HepG2 (cell line): Measurements from ENCODE around the gene SPAG8. TPM values are rescaled to one million over a fixed set of nuclear protein-coding genes. Genes with fewer than 3 reads are reported as not detected.

Source experiments
- ARID4A ChIP-seq: sonication (generic); formaldehyde crosslinking; IDR thresholded peaks from 2 replicates; pipeline ENCODE4 v1.5.0; 2020; ENCODE audit warnings: mild to moderate bottlenecking, missing genetic modification reagents, borderline replicate concordance
- ATAD3A ChIP-seq: sonication (generic); formaldehyde crosslinking; IDR thresholded peaks from 2 replicates; pipeline ENCODE4 v1.4.0; 2020; ENCODE audit warnings: missing genetic modification reagents
- CREM ChIP-seq, 2 experiments: sonication (generic) in 1 of 2; formaldehyde crosslinking in 1 of 2; IDR thresholded peaks; 2 replicates each; pipeline versions ENCODE4 v1.4.0 to v1.6.1; 2016 to 2020; ENCODE audit warnings: antibody characterized with exemption in 1 of 2, mild to moderate bottlenecking in 1 of 2, missing genetic modification reagents in 1 of 2
- HCFC1 ChIP-seq: fragments of 150-350 bp; IDR thresholded peaks from 2 replicates; pipeline ENCODE4 v1.6.1; 2014; ENCODE audit warnings: low read depth, low read length
- HOXA7 ChIP-seq: sonication (generic); formaldehyde crosslinking; IDR thresholded peaks from 2 replicates; pipeline ENCODE4 v1.8.1; 2022; ENCODE audit warnings: mild to moderate bottlenecking, missing genetic modification reagents, moderate library complexity
- KAT2B ChIP-seq: fragments of 150-350 bp; IDR thresholded peaks from 2 replicates; pipeline ENCODE4 v1.6.1; 2014; ENCODE audit warnings: low read depth, low read length, borderline replicate concordance
- RORA ChIP-seq: sonication (generic); formaldehyde crosslinking; IDR thresholded peaks from 2 replicates; pipeline ENCODE4 v1.5.0; 2020; ENCODE audit warnings: mild to moderate bottlenecking, missing genetic modification reagents, moderate library complexity
- SATB2 ChIP-seq: sonication (generic); formaldehyde crosslinking; IDR thresholded peaks from 2 replicates; pipeline ENCODE4 v1.5.0; 2020; ENCODE audit warnings: missing genetic modification reagents
- TBL1XR1 ChIP-seq: fragments of 150-350 bp; IDR thresholded peaks from 2 replicates; pipeline ENCODE4 v1.6.1; 2014; ENCODE audit warnings: borderline replicate concordance, low read length; ENCODE audit not compliant: partially characterized antibody
- TIGD3 ChIP-seq: sonication (generic); formaldehyde crosslinking; IDR thresholded peaks from 2 replicates; pipeline ENCODE4 v1.5.1; 2020; ENCODE audit warnings: mild to moderate bottlenecking, missing genetic modification reagents, borderline replicate concordance
- ZNF383 ChIP-seq: sonication (generic); formaldehyde crosslinking; IDR thresholded peaks from 2 replicates; pipeline ENCODE4 v1.4.0; 2020; ENCODE audit warnings: missing genetic modification reagents, mild to moderate bottlenecking, borderline replicate concordance
- ZNF597 ChIP-seq: sonication (generic); formaldehyde crosslinking; IDR thresholded peaks from 2 replicates; pipeline ENCODE4 v1.5.0; 2020; ENCODE audit warnings: missing genetic modification reagents
- ZNF614 ChIP-seq: IDR thresholded peaks from 2 replicates; pipeline ENCODE4 v1.6.1; 2018; ENCODE audit warnings: missing biosample characterization, missing genetic modification reagents, inconsistent platforms, borderline replicate concordance
- ZNF768 ChIP-seq: sonication (generic); formaldehyde crosslinking; IDR thresholded peaks from 2 replicates; pipeline ENCODE4 v1.4.0; 2020; ENCODE audit warnings: missing genetic modification reagents
- ZSCAN9 ChIP-seq: IDR thresholded peaks from 2 replicates; pipeline ENCODE4 v1.6.1; 2016; ENCODE audit warnings: borderline replicate concordance
- polyA plus RNA-seq, 8 experiments: library from polyadenylated mRNA; depleted of rRNA in 3 of 8; stranded (reverse) in 7 of 8; unstranded in 1 of 8; fragments of >200 nt; fragmentation: Illumina TruSeq in 4 of 8; extraction: Trizol in 4 of 8; gene quantifications; 2 replicates each; pipeline versions ENCODE4 v1.2.1 to v1.2.3, GENCODE V29; 2011 to 2016; ENCODE audit warnings: low read depth in 4 of 8, missing spikeins in 1 of 8, mixed read lengths in 1 of 8; ENCODE audit not compliant: insufficient read depth in 1 of 8
- total RNA-seq, 5 experiments: library from RNA; depleted of rRNA; stranded (reverse); fragments of >200 nt; fragmentation: Illumina TruSeq; extraction: Trizol; gene quantifications; 2 replicates each; pipeline ENCODE4 v1.2.3, GENCODE V29; 2016; ENCODE audit warnings: low read depth in 1 of 5
- TF ChIP-seq, protein P1 (sequence below): sonication (generic); formaldehyde crosslinking; IDR thresholded peaks from 2 replicates; pipeline ENCODE4 v1.4.0; 2020; ENCODE audit warnings: missing genetic modification reagents, borderline replicate concordance
- TF ChIP-seq, protein P2 (sequence below): sonication (generic); formaldehyde crosslinking; IDR thresholded peaks from 2 replicates; pipeline ENCODE4 v1.5.0; 2020; ENCODE audit warnings: missing genetic modification reagents

The SPAG8 gene
- total and polyA plus RNA-seq, 2 of the 13 experiments (the other 11 are each of a cell fraction or from before 2014, with no cell fraction given), result 0.18 to 0.27 TPM

- TF ChIP-seq TIGD3, result no peak
- TF ChIP-seq, protein P1, sequence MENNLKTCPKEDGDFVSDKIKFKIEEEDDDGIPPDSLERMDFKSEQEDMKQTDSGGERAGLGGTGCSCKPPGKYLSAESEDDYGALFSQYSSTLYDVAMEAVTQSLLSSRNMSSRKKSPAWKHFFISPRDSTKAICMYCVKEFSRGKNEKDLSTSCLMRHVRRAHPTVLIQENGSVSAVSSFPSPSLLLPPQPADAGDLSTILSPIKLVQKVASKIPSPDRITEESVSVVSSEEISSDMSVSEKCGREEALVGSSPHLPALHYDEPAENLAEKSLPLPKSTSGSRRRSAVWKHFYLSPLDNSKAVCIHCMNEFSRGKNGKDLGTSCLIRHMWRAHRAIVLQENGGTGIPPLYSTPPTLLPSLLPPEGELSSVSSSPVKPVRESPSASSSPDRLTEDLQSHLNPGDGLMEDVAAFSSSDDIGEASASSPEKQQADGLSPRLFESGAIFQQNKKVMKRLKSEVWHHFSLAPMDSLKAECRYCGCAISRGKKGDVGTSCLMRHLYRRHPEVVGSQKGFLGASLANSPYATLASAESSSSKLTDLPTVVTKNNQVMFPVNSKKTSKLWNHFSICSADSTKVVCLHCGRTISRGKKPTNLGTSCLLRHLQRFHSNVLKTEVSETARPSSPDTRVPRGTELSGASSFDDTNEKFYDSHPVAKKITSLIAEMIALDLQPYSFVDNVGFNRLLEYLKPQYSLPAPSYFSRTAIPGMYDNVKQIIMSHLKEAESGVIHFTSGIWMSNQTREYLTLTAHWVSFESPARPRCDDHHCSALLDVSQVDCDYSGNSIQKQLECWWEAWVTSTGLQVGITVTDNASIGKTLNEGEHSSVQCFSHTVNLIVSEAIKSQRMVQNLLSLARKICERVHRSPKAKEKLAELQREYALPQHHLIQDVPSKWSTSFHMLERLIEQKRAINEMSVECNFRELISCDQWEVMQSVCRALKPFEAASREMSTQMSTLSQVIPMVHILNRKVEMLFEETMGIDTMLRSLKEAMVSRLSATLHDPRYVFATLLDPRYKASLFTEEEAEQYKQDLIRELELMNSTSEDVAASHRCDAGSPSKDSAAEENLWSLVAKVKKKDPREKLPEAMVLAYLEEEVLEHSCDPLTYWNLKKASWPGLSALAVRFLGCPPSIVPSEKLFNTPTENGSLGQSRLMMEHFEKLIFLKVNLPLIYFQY, result 0 out of 2 replicates have a peak, but pooled peaks have one; percentile 23
- peak; percentile 82; the same call in 1 of the 2 replicates for TF ChIP-seq ZNF768 (CRISPR knock-in tag)
- no peak for TF ChIP-seq HCFC1
- TF ChIP-seq HOXA7, result no peak
- no peak for TF ChIP-seq ZNF614 (CRISPR knock-in tag)
- peak; percentile 49 for TF ChIP-seq ARID4A
- no peak for TF ChIP-seq ZNF383 (CRISPR knock-in tag)
- no peak for TF ChIP-seq SATB2 (CRISPR knock-in tag)
- TF ChIP-seq CREM (IDR thresholded peaks at IDR 0.05), result peak; percentile 66
- no peak for TF ChIP-seq CREM (CRISPR knock-in tag; IDR thresholded peaks at IDR 0.05)
- peak; percentile 1; the same call in 1 of the 2 replicates for TF ChIP-seq ZSCAN9 (CRISPR knock-in tag)
- TF ChIP-seq, protein P2, sequence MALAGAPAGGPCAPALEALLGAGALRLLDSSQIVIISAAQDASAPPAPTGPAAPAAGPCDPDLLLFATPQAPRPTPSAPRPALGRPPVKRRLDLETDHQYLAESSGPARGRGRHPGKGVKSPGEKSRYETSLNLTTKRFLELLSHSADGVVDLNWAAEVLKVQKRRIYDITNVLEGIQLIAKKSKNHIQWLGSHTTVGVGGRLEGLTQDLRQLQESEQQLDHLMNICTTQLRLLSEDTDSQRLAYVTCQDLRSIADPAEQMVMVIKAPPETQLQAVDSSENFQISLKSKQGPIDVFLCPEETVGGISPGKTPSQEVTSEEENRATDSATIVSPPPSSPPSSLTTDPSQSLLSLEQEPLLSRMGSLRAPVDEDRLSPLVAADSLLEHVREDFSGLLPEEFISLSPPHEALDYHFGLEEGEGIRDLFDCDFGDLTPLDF, result peak; percentile 86
- no peak for TF ChIP-seq KAT2B
- TF ChIP-seq TBL1XR1, result no peak
- no peak for TF ChIP-seq ZNF597 (CRISPR knock-in tag)
- TF ChIP-seq ATAD3A (CRISPR knock-in tag), result no peak
- TF ChIP-seq RORA (CRISPR knock-in tag), result no peak
These were observed 2.9 kb upstream of the SPAG8 start, which contains the start of gene HINT2 (continued) for GRCh38 chr9:35814841-35815543.
